HL-60 (cell line): ENCODE results near the gene SVIL.
"Not testable (repeated sequence)": the region's sequence is repeated elsewhere in the genome, so short reads cannot be mapped to it uniquely, and the experiment has no call there.

Experiments used
- POLR2AphosphoS5 ChIP-seq: IDR thresholded peaks from 2 replicates; pipeline ENCODE4 v1.6.1; 2012; ENCODE audit warnings: low read depth
- REST ChIP-seq: IDR thresholded peaks from 2 replicates; pipeline ENCODE4 v1.6.1; 2012; ENCODE audit warnings: low read depth; ENCODE audit not compliant: insufficient replicate concordance
- SPI1 ChIP-seq: IDR thresholded peaks from 2 replicates; pipeline ENCODE4 v1.6.1; 2012; ENCODE audit warnings: low read depth, mild to moderate bottlenecking, borderline replicate concordance
- TF ChIP-seq, protein P1 (sequence below): IDR thresholded peaks from one replicate; pipeline ENCODE4 v1.5.1; 2011; ENCODE audit warnings: low read length, control low read depth, inconsistent platforms; ENCODE audit not compliant: insufficient read depth

DNA sequence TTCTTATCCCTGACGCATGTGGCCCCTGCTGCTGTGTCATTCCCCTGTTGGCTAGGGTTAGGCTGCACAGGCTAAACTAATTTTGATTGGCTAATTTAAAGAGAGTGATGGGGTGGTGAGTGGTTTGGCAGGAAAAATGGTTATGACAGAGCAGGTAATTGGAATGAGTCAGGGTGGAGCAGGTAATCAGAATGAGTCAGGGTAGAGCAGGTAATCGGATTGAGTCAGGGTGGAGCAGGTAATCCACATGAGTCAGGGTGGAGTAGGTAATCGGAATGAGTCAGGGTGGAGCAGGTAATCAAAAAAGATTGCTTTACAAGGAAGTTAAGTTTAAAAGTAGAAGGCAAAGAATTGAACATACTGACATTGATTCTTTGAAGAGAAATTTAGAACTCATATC is 195.8 kb downstream of the SVIL start:
- not testable (repeated sequence) for TF ChIP-seq REST, POLR2AphosphoS5, SPI1
- TF ChIP-seq, protein P1, sequence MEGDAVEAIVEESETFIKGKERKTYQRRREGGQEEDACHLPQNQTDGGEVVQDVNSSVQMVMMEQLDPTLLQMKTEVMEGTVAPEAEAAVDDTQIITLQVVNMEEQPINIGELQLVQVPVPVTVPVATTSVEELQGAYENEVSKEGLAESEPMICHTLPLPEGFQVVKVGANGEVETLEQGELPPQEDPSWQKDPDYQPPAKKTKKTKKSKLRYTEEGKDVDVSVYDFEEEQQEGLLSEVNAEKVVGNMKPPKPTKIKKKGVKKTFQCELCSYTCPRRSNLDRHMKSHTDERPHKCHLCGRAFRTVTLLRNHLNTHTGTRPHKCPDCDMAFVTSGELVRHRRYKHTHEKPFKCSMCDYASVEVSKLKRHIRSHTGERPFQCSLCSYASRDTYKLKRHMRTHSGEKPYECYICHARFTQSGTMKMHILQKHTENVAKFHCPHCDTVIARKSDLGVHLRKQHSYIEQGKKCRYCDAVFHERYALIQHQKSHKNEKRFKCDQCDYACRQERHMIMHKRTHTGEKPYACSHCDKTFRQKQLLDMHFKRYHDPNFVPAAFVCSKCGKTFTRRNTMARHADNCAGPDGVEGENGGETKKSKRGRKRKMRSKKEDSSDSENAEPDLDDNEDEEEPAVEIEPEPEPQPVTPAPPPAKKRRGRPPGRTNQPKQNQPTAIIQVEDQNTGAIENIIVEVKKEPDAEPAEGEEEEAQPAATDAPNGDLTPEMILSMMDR = not testable (repeated sequence)
